ENCODE results near the gene NDUFB10. TPM values are rescaled to one million over a fixed set of nuclear protein-coding genes. Genes with fewer than 3 reads are reported as not detected.

NDUFB10 gene
- total and polyA plus RNA-seq, 10 of the 15 experiments (the other 5 are each of a cell fraction or from before 2014, with no cell fraction given) = 52.2 to 319 (median 130) TPM

GRCh38 chr16:1913327-1914083, 45.8 kb upstream of the NDUFB10 start (continued):
- no peak for TF ChIP-seq CEBPZ (IDR thresholded peaks at IDR 0.05; ENCODE audit: low read depth, low read length)
- TF ChIP-seq ZNF622 (IDR thresholded peaks at IDR 0.05) = no peak

- no peak for DNase-seq (ENCODE audit: low read depth, low spot score)
- H3K9me3 ChIP-seq (replicated peaks; ENCODE audit: control insufficient read depth, insufficient read depth, low read length) = no peaks in the 10 kb centered on the region
- POLR2A ChIA-PET = no interaction called here
These were observed 45.2 kb upstream of the NDUFB10 start for GRCh38 chr16:1914084-1914608.

More at GRCh38 chr16:1914084-1914608, 45.2 kb upstream of the NDUFB10 start:
- CTCF ChIA-PET = no interaction called here
- ATAC-seq = no peak
- H3K4me1 ChIP-seq (ENCODE audit: control insufficient read depth, insufficient read depth, low read length) = no peaks in the 10 kb centered on the region
- RAD21 ChIA-PET (ENCODE audit: unreplicated experiment) = no interaction called here
- no peak overlapping the region for H3K9ac ChIP-seq (ENCODE audit: control insufficient read depth, insufficient read depth, low read length)
- no TSS peak for BruUV-seq (replicated peaks)
- H3K4me3 ChIP-seq = no peak overlapping the region
- in situ Hi-C loops (cut with MboI) = no loop called here
- intact Hi-C loops (cut with micrococcal nuclease; ENCODE audit: unreplicated experiment) = no loop called here
- SMC1A ChIA-PET (ENCODE audit: uncharacterized antibody, unreplicated experiment) = no interaction called here
- WGBS (ENCODE audit: insufficient coverage, insufficient replicate concordance, low lambda C conversion rate, missing lambda C conversion rate) = 5% methylated on average over 11 of the region's 15 CpGs
- no peak overlapping the region for H2AFZ ChIP-seq (ENCODE audit: control insufficient read depth, low read depth, low read length)
- FAIRE-seq = no peak
- H3K27ac ChIP-seq (ENCODE audit: control insufficient read depth, insufficient read depth) = no peak overlapping the region
- H3K27me3 ChIP-seq (replicated peaks in 1 of 2; ENCODE audit: control insufficient read depth in 2 of 2, insufficient read depth in 2 of 2, low read length in 1 of 2) = peaks cover 6 to 7% of the 10 kb centered on the region in 2 experiments; a peak in 3 of 4 replicates
- H3K4me2 ChIP-seq (ENCODE audit: control insufficient read depth, insufficient read depth) = no peak overlapping the region
- H3K36me3 ChIP-seq (ENCODE audit: control insufficient read depth in 2 of 2, insufficient read depth in 2 of 2, low read length in 1 of 2) = no peaks in the 10 kb centered on the region
- H4K20me1 ChIP-seq (ENCODE audit: control insufficient read depth, insufficient read depth) = no peaks in the 10 kb centered on the region
- no peak for TF ChIP-seq CBX5 (IDR thresholded peaks at IDR 0.05; ENCODE audit: low read depth)
- no peak for TF ChIP-seq PKNOX1 (IDR thresholded peaks at IDR 0.05)
- no peak for TF ChIP-seq BMI1 (IDR thresholded peaks at IDR 0.05; ENCODE audit: borderline replicate concordance)
- no peak for TF ChIP-seq PAX5 (IDR thresholded peaks at IDR 0.05; ENCODE audit: borderline replicate concordance, low read depth, low read length)
- TF ChIP-seq ZNF217 (IDR thresholded peaks at IDR 0.05) = no peak
- TF ChIP-seq MTA2 (IDR thresholded peaks at IDR 0.05; ENCODE audit: low read depth) = no peak
- no peak for TF ChIP-seq JUNB (IDR thresholded peaks at IDR 0.05)
- no peak for TF ChIP-seq MEF2B (IDR thresholded peaks at IDR 0.05; ENCODE audit: partially characterized antibody, poor library complexity, severe bottlenecking)
- no peak for TF ChIP-seq RAD21 (IDR thresholded peaks at IDR 0.05; ENCODE audit: insufficient read depth, low read depth, low read length)
- no peak for TF ChIP-seq MTA3 (IDR thresholded peaks at IDR 0.05; ENCODE audit: borderline replicate concordance, low read length)
- TF ChIP-seq BCL11A (IDR thresholded peaks at IDR 0.05; ENCODE audit: low read depth, low read length) = no peak
- H3K79me2 ChIP-seq (ENCODE audit: control insufficient read depth, insufficient read depth, low read length) = no peaks in the 10 kb centered on the region

All from GM12878 (cell line).